ENCODE measurements around the gene SLC16A3.

The SLC16A3 gene

DNA sequence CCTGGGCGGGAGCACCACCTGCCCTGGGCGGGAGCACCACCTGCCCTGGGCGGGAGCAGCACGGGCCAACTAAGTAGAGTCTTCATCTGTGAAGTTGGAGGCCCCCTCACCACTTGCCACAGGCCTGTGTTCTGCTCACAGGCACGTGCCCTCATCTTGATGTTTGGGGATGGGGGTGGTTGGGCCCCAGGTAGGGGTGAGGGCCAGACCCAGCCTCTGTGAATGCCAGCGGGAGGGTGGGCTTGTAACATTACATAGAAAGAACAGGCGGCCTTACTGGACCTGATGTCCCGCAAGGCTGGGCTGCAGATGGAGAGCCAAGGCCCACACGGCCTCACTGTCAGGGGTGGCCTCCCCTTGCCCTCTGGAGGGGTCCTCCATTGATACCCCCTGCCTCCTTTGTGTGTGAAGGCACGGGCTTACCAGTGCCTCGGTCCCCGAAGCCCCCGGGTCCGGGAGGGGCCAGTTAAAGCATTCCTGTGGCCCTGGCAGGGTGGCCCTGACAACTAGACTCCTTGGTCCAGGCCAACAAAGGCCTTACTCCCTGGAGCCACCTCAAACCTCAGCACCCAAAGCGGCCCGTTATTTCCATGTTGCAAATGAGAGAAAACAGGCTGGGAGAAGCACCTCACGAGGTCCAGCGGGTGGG lies 1.1 kb upstream of the SLC16A3 start:
- no peak for DNase-seq
- TF ChIP-seq, protein P1, sequence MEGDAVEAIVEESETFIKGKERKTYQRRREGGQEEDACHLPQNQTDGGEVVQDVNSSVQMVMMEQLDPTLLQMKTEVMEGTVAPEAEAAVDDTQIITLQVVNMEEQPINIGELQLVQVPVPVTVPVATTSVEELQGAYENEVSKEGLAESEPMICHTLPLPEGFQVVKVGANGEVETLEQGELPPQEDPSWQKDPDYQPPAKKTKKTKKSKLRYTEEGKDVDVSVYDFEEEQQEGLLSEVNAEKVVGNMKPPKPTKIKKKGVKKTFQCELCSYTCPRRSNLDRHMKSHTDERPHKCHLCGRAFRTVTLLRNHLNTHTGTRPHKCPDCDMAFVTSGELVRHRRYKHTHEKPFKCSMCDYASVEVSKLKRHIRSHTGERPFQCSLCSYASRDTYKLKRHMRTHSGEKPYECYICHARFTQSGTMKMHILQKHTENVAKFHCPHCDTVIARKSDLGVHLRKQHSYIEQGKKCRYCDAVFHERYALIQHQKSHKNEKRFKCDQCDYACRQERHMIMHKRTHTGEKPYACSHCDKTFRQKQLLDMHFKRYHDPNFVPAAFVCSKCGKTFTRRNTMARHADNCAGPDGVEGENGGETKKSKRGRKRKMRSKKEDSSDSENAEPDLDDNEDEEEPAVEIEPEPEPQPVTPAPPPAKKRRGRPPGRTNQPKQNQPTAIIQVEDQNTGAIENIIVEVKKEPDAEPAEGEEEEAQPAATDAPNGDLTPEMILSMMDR (IDR thresholded peaks at IDR 0.05; ENCODE audit: low read length), result no peak
- TF ChIP-seq EZH2phosphoT487 (IDR thresholded peaks at IDR 0.05; ENCODE audit: low read length) (no peak), EZH2 (optimal IDR thresholded peaks at IDR 0.05; ENCODE audit: low read depth, low read length) (no peak)
- H3K4me3 ChIP-seq (ENCODE audit: low read length), result peak overlapping the region; percentile 94
- 0 out of 2 replicates have a peak, but pooled peaks cover 5% of the 10 kb centered on the region for H3K79me2 ChIP-seq (ENCODE audit: low read length)
- no peaks in the 10 kb centered on the region for H3K9me2 ChIP-seq (replicated peaks; ENCODE audit: insufficient read depth, low read length)
- peaks cover 6% of the 10 kb centered on the region for H3F3A ChIP-seq (ENCODE audit: insufficient read depth, low read length)
- peak overlapping the region; percentile 45; the same call in 1 of the 2 replicates for H3K27ac ChIP-seq (ENCODE audit: low read length)
- peak overlapping the region; percentile 91 for H3K4me2 ChIP-seq (ENCODE audit: low read depth, low read length)
- peak overlapping the region; percentile 79; the same call in 1 of the 2 replicates for H3K9ac ChIP-seq (ENCODE audit: low read length)
- H3K4me1 ChIP-seq (ENCODE audit: low read length), result peaks cover 12% of the 10 kb centered on the region
- H3K27me3 ChIP-seq (replicated peaks; ENCODE audit: insufficient read depth, low read length), result no peaks in the 10 kb centered on the region
- H3K9me3 ChIP-seq (replicated peaks; ENCODE audit: insufficient read depth, low read length), result no peaks in the 10 kb centered on the region
- peak overlapping the region; percentile 90 for H2AFZ ChIP-seq (ENCODE audit: low read length)
- H4K20me1 ChIP-seq (ENCODE audit: insufficient read depth, low read length), result no peaks in the 10 kb centered on the region
- no peaks in the 10 kb centered on the region for H3K36me3 ChIP-seq (replicated peaks; ENCODE audit: insufficient read depth, low read length)

DNA sequence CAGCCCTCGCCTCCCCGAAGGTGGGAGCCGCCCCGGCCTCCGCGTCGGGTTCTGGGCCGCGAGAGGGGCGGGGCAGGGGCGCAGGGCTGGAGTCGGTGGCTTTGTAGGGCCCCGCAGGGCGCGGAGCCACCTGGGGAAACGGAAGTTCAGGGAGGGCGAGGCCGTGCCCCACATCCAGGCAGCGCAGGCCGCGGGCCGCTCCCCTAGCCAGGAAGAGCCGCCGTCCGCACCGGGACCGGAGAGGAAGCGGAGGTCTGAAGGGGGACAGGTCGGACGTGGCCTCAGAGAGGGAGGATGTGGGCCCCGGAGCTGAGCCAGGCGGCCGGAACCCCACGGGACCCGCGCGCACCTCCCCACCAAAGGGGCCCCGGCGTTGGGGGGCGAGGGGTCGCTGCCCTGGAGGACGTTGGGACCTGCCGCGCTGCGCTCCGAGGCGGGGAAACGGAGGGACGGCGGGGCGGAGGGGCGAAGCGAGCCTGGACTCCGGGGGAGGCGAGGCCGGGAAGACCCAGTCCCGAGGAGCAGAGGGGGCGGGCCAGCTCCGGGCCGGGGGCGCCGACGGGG lies 482 bp upstream of the SLC16A3 start:
- peak; percentile 67 for DNase-seq

DNA sequence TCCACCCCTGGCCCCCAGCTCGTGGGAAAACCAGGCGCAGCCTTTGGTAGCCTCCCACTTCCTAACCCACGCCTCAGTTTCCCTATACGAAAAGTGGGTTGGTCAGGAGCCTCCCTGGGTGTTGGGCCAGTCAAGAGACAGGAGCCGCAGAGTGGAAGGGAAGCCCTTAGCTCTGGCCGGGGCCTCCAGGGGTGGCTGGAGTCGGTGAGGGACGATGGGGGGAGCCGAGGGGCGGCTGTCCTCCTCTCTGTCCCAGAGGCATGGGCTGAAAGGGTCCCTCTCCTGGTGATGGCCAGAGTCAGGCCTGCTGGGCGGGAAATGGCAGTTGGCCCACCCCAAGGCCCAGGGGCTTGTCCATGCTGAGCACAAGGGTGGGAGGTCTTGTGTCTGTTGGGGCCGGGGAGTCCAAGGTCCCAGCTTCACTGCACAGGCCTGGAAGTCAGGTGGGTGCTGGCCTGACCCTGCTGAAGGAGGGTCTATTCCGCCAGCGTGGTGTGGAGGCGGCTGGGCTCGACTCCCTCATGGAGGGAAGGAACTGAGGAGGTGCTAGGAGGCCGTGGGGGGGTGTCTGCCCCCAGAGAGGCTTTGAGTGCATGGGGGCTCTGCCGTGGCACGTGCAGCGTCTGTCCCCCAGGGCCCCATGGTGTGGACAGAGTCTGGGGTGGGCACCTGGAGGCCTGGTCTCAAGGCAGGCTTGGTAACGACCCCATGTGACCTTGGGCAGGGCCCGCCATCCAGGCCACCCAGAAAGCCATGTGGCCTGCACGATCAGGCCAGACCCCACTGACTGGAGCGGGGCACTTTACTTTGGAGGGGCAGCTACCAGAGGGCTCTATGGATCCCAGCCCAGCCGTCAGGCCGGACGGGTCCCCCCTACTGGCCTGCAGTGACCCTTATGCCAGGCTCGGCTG lies 1.1 kb downstream of the SLC16A3 start:
- TF ChIP-seq EZH2 (optimal IDR thresholded peaks at IDR 0.05; ENCODE audit: low read depth, low read length), result no peak
- no peak for TF ChIP-seq EZH2phosphoT487 (IDR thresholded peaks at IDR 0.05; ENCODE audit: low read length)
- TF ChIP-seq, protein P1 (IDR thresholded peaks at IDR 0.05; ENCODE audit: low read length), result no peak
- DNase-seq, result no peak
- H2AFZ ChIP-seq (ENCODE audit: low read length), result no peak overlapping the region
- H3K79me2 ChIP-seq (ENCODE audit: low read length), result 0 out of 2 replicates have a peak, but pooled peaks cover 5% of the 10 kb centered on the region
- H3K4me3 ChIP-seq (ENCODE audit: low read length), result no peak overlapping the region
- H3K9me3 ChIP-seq (replicated peaks; ENCODE audit: insufficient read depth, low read length), result no peaks in the 10 kb centered on the region
- peaks cover 12% of the 10 kb centered on the region for H3K4me1 ChIP-seq (ENCODE audit: low read length)
- H3K27ac ChIP-seq (ENCODE audit: low read length), result no peak overlapping the region
- peaks cover 6% of the 10 kb centered on the region for H3F3A ChIP-seq (ENCODE audit: insufficient read depth, low read length)
- no peaks in the 10 kb centered on the region for H3K9me2 ChIP-seq (replicated peaks; ENCODE audit: insufficient read depth, low read length)
- no peaks in the 10 kb centered on the region for H3K27me3 ChIP-seq (replicated peaks; ENCODE audit: insufficient read depth, low read length)
- peak overlapping the region; percentile 57; the same call in 1 of the 2 replicates for H3K4me2 ChIP-seq (ENCODE audit: low read depth, low read length)
- no peaks in the 10 kb centered on the region for H4K20me1 ChIP-seq (ENCODE audit: insufficient read depth, low read length)
- no peaks in the 10 kb centered on the region for H3K36me3 ChIP-seq (replicated peaks; ENCODE audit: insufficient read depth, low read length)
- H3K9ac ChIP-seq (ENCODE audit: low read length), result no peak overlapping the region

More for the DNA sequence above, 482 bp upstream of the SLC16A3 start:
- TF ChIP-seq, protein P1 (IDR thresholded peaks at IDR 0.05; ENCODE audit: low read length), result no peak
- TF ChIP-seq EZH2phosphoT487 (IDR thresholded peaks at IDR 0.05; ENCODE audit: low read length) (no peak), EZH2 (optimal IDR thresholded peaks at IDR 0.05; ENCODE audit: low read depth, low read length) (no peak)
- Histone ChIP-seq H3K9ac (ENCODE audit: low read length) (peak overlapping the region; percentile 79), H3K79me2 (ENCODE audit: low read length) (0 out of 2 replicates have a peak, but pooled peaks cover 5% of the 10 kb centered on the region), H3K27me3 (replicated peaks; ENCODE audit: insufficient read depth, low read length) (no peaks in the 10 kb centered on the region), H3K4me1 (ENCODE audit: low read length) (peaks cover 12% of the 10 kb centered on the region), H3K27ac (ENCODE audit: low read length) (peak overlapping the region; percentile 45; the same call in 1 of the 2 replicates), H3K9me2 (replicated peaks; ENCODE audit: insufficient read depth, low read length) (no peaks in the 10 kb centered on the region), H3K36me3 (replicated peaks; ENCODE audit: insufficient read depth, low read length) (no peaks in the 10 kb centered on the region), H3K4me2 (ENCODE audit: low read depth, low read length) (peak overlapping the region; percentile 91), H3K9me3 (replicated peaks; ENCODE audit: insufficient read depth, low read length) (no peaks in the 10 kb centered on the region), H4K20me1 (ENCODE audit: insufficient read depth, low read length) (no peaks in the 10 kb centered on the region), H2AFZ (ENCODE audit: low read length) (peak overlapping the region; percentile 90), H3K4me3 (ENCODE audit: low read length) (peak overlapping the region; percentile 94), H3F3A (ENCODE audit: insufficient read depth, low read length) (peaks cover 6% of the 10 kb centered on the region)

Data from MM.1S (cell line).